Skeletal muscle cell (primary cell): ENCODE data around the gene PRC1.

Experiments used
- DNase-seq: peaks from one replicate; pipeline ENCODE4 v3.0.0-alpha.2; 2010; ENCODE audit warnings: low read depth
- H3K4me3 ChIP-seq: 2 replicates; pipeline ENCODE4 v1.5.1; 2011; ENCODE audit warnings: low read depth, mild to moderate bottlenecking, control low read depth, low read length, moderate library complexity

The PRC1 gene

DNA sequence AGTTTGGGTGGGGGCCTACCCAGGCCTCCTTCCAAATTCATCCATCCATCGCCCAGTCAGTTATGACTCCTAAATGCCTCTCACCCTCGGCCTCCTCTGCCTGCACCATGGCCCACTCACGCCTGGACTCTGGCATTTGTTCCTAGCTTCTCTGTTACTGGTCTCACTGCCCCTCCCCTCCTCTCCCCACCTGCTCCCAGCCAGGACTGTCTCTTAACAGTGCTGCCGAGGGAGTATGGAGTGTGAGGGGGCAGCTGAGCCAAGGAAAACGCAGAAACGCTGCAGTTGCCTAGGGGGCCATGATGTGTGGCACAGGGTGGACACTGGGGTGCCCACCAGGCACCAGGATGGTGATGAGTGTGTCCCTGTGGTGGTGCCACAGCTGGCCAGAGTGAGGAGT is 36.5 kb downstream of the PRC1 start:
- DNase-seq = no peak
- peak overlapping the region; percentile 61 for H3K4me3 ChIP-seq

DNA sequence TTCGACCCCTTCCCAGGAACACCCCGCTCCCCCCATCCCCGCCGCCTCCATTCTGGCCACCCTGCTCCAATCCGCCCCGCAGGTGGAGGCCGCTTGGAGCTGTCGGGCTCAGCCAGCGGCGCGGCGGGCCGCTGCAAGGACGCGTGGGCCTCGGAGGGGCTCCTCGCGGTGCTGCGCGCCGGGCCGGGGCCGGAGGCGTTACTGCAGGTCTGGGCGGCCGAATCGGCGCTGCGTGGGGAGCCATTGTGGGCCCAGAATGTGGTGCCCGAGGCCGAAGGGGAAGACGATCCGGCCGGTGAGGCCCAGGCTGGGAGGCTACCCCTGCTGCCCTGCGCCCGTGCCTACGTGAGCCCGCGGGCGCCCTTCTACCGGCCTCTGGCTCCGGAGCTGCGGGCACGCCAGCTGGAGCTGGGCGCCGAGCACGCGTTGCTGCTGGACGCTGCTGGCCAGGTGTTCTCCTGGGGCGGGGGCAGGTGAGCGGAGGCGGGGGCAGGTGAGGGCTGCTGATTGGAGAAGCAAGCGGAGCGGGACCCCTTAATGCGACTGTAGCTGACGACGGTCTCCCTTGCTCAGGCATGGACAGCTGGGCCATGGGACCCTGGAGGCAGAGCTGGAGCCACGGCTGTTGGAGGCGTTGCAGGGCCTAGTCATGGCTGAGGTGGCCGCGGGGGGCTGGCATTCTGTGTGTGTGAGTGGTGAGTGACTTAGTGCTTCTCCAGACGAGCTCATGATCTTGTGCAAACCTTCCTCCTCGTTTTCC is 37.1 kb downstream of the PRC1 start:
- DNase-seq = no peak
- H3K4me3 ChIP-seq = peak overlapping the region; percentile 61

DNA sequence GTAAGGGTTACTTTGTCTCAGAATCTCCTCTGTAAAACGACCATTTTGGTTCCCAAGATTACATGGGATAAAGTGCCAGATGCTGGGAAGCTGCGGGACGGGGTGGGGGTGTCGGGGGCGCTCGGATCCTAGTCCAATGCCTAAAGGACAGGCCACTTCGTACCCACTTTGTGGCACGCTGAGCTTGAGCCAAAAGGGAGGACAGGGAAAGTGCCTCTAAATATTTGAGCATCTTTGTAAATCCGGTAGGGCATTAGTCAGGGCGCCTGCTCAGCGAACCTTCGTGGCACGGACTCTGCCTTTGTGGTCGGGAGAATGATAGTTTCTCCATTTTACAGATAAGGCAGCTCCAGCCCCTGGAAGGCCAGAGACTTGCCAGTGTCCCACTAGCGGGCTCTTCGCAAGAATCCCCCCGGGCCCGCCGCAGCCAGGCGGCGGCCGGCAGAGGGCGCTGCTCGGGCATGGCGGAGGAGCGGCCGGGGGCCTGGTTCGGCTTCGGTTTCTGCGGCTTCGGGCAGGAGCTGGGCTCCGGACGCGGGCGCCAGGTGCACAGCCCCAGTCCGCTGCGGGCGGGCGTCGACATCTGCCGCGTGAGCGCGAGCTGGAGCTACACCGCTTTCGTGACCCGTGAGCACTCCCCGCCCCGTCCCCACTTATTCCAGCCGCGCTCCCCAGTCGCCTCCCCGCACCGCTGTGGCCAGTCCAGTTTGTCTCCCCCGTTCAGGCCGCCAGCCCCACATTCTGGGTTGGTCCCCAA is 37.9 kb downstream of the PRC1 start:
- DNase-seq = no peak
- H3K4me3 ChIP-seq = peak overlapping the region; percentile 61

DNA sequence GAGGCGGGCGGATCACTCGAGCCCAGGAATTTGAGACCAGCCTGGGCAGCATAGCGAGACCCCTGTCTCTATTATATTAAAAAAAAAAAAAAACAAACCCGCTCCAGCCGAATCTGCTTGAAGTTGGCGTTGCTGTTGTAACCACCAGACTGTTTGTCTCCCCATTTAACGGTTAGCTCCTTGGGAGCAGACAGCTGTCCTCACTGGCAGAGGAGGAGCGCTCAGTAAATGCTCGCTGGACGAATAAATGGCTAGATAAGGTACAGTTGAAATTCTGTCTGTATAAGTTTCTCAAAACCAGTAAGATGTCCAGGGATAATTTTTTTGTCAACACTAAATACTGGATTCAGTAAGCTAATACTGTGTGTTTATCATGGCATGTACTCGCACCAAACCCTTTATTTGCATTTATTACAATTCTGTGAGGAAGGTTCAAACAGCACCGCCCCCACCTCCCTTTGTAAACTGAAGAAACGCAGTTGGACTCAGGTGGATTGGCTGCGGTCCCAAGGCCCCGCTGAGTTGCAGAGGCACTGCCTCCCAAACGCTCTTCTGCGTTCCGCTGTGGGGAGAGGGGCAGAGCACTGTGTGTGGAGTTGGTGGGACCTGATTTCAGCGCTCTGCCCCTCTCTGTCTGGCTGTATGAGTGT is 38.6 kb downstream of the PRC1 start:
- DNase-seq = no peak
- peak overlapping the region; percentile 83 for H3K4me3 ChIP-seq

DNA sequence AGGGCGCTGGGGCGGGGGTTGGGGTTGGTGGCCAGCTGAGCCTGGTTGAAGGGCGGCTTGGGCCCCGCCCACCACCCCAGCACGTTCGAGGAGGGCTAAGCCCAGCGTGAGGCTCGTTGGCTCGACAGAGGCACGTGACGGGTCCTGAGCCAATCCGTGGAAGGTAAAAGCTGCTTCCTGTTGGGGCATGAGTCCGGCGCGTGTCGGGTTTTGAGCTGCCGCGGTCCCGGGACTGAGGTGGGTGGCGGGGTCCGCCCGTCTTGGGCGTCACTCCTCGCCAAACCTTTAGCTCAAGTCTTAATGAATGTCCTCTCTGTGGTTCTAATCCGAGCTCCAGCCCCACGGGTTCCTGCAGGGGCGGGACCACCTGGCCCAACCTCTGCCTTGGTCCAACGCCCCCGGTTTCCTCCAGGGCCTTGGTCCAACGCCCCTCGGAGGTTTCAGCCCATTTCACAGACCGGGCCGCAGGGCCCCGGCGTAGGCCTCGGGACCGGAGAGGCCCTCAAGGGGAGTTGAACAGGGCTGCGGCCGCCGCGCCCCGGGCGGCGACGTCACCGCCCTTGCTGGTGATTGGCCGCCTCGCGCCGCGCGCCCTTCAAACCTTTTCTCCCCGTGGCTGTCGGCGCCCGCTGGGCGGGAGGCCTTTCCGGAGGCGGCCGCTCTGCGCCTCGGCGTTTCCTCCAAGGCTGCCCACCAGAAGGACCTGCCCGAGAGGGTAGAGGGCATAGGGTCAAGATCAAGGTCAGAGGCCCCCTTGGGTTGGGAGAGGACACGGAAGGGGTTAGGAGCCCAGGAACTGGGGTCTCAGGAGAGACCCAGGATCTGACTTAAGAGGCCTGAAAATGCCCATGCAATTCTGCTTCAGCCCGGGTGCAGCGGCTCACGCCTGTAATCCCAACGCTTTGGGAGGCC is 39.4 kb downstream of the PRC1 start, which contains the start of gene RCCD1:
RCCD1 (plus strand) TSS at position 173 of the 912 bp plus-strand sequence. CDS start 1,851 bp downstream, outside the sequence.
- H3K4me3 ChIP-seq = peak within 1 kb of the TSS; percentile 83
- peak; percentile 81 for DNase-seq

DNA sequence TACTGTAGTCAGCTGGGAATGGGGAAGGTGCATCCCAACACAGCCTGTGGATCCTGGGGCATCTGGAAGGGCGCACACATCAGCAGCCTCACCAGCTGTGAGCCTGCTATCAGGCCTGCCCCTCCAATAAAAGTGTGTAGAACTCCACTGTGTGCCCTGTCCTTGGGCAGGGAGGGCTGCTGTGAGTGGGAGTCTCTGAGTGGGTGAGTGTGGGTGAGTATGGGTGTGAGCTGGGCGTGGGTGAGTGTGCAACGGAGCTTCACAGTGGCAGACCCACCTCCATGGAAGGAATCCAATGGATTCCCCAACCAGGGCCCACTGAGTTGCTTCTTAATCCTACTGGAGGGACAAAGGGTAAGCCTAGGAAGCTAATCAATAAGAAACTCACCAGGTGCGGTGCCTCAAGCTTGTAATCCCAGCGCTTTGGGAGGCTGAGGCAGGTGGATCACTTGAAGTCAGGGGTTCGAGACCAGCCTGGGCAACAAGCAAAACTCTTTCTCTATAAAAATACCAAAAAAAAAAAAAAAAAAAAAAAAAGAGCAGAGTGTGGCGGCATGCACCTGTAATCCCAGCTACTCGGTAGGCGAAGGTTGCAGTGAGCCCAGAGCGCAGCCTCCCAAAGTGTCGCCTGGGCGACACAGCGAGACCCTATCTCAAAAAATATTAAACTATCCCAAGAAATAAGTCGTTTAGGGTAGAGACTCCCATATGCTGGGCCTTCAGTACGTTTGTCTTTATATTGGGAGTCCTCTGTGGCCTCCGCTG is 40.2 kb downstream of the PRC1 start:
- H3K4me3 ChIP-seq = peak overlapping the region; percentile 83
- no peak for DNase-seq

DNA sequence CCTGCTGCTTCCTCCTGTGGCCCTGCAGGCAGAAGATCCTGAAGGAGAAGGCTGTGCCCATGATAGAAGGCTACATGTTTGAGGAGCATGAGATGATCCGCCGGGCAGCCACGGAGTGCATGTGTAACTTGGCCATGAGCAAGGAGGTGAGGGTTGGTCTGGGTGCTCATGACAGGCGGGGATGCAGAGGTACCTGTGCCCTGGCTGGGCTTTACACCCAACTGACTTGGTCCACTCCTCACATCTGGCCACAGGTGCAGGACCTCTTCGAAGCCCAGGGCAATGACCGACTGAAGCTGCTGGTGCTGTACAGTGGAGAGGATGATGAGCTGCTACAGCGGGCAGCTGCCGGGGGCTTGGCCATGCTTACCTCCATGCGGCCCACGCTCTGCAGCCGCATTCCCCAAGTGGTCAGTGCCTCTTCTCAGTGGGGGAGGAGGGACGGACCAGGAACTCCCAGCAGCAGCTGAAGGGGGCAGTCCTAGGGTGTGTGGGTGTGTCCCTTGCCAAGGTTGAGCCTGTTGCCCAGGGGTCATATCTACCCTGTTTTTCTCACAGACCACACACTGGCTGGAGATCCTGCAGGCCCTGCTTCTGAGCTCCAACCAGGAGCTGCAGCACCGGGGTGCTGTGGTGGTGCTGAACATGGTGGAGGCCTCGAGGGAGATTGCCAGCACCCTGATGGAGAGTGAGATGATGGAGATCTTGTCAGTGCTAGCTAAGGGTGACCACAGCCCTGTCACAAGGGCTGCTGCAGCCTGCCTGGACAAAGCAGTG is 41.2 kb downstream of the PRC1 start:
- no peak for DNase-seq
- H3K4me3 ChIP-seq = no peak overlapping the region

DNA sequence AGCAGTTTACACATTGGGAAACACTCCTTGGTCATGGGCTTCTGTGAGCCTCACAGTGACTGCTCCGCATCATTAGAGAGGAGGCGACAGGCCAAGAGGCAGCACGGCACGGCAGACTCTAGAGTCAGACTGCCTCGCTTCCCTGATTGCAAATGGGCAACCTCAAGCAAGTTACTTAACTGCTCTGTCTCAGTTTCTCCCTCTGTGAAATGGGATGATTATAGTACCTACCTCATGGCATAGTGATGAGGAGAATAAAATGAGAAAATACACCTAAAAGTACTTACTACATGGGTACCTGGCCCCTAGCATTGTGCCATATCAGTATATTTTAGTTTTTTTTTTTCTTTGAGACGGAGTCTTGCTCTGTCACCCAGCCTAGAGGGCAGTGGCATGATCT is 43.7 kb downstream of the PRC1 start:
- no peak overlapping the region for H3K4me3 ChIP-seq
- no peak for DNase-seq

DNA sequence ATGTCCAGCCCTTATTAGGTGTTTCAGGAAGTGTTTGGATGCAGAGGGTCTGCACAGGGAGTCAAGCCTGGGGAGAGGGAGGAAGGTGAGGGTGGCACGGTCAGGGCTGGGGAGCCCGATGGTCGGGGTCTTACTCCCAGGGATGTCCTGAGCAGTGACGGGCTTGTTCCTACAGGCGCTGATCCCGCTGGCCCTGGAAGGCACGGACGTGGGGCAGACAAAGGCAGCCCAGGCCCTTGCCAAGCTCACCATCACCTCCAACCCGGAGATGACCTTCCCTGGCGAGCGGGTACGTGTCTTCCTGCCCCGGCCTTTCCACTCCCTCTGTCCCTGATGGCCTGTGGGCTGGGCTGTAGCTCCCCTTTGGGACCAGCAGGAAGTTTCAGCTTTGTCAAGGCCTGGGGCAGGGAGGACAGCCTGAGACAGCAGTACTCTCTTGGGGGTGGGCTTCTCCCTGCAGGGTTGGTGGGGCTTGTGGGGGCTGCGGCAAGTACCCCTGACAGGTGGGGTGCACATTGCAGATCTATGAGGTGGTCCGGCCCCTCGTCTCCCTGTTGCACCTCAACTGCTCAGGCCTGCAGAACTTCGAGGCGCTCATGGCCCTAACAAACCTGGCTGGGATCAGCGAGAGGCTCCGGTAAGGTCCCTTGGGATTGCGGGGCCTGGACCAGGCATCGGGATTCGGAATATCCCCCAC is 44.2 kb downstream of the PRC1 start:
- no peak for DNase-seq
- H3K4me3 ChIP-seq = no peak overlapping the region

DNA sequence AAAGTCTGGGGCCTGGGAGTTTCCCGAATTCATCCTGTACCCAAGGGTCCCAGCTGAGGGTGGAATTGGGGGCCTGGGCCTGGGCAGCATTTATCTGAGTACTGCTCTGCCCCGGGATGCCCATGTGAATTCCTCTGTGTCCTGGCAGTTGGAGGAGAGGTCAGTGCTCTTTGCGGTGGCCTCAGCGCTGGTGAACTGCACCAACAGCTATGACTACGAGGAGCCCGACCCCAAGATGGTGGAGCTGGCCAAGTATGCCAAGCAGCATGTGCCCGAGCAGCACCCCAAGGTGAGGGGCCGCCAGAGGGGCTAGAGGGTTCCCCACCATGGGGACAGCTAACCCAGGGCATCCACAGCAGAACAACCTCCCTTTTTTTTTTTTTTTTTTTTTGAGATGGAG is 45.8 kb downstream of the PRC1 start:
- H3K4me3 ChIP-seq = no peak overlapping the region
- DNase-seq = no peak

DNA sequence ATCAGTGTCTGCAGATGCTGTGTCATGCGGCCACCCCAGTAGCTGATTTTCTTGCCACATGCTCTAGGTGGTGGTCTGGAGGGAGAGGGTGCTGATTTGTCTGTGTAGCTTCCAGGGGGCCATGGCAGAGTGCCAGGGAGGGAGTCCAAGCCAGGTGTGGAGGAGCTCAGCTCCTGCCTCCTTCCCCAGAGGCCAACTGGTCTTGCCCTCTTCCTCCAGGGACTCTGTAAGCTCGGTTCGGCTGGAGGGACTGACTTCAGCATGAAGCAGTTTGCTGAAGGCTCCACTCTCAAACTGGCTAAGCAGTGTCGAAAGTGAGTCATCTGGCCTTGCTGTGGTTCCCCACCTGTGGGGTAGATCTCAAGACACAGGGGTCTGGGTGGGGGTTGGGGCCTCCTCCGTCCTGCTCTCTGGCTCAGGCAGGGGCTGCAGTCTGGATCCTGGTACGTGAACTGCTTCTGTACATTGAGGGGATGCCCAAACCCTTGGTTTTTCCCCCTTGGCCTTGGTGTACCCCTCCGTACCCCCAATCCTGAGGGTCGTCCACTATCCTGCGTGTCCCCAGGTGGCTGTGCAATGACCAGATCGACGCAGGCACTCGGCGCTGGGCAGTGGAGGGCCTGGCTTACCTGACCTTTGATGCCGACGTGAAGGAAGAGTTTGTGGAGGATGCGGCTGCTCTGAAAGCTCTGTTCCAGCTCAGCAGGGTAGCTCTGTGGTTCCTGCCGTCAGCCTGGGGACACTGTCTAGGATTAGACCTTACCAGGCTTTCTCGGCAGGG is 46.6 kb downstream of the PRC1 start:
- H3K4me3 ChIP-seq = no peak overlapping the region
- no peak for DNase-seq

DNA sequence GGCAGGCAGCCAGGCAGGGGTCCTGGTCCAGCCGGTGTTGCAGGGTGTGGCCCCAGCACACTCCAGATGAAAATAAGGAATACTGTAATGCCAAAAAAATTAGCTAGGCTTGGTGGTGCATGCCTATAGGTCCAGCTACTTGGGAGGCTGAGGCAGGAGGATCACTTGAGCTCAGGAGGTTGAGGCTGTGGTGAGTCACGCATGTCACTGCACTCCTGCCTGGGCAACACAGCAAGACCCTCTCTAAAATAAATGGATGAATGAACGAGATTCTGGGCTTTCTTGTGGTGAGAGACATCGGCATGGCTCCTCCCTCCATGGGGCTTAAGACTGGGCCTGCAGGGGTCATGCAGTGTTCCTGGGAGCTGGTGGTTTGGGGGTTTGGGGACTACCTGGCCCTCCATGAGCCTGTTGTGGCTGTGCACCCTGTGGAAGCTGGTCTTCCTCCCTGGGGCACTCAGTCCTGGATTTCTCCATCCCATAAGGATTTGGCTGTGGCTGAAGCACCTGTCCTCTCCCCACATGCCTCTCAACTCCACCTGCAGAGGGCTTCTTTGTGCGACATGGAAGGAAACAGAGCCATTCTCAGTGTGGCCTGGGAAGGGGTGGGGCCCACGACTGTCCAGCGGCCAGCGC is 47.3 kb downstream of the PRC1 start:
- H3K4me3 ChIP-seq = no peak overlapping the region
- DNase-seq = no peak

DNA sequence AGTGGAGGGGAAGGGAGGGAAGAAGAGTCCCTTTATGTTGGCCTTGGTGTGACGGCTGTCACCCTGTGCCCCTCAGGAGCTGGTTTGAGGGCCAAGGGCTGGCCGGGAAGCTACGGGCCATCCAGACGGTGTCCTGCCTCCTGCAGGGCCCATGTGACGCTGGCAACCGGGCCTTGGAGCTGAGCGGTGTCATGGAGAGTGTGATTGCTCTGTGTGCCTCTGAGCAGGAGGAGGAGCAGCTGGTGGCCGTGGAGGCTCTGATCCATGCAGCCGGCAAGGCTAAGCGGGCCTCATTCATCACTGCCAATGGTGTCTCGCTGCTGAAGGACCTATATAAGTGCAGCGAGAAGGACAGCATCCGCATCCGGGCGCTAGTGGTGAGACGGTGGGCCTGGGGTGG is 47.8 kb downstream of the PRC1 start:
- no peak overlapping the region for H3K4me3 ChIP-seq
- DNase-seq = no peak

DNA sequence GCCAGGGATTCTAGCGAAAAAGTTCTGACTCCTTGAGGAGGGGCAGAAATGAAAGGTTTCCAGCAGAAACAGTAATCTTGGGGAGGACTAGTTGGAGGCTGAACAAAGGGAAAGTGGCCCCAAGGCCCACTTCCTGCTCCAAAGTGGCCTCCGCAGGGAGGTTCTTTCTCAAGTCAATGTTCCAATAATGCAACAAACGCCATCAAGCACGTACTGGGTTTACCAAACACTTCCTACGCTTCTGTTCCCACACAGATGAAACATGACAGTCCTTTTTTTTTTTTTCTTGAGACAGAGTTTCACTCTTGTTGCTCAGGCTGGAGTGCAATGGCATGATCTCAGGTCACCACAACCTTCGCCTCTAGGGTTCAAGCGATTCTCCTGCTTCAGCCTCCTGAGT is 49.2 kb downstream of the PRC1 start:
- DNase-seq = no peak
- H3K4me3 ChIP-seq = no peak overlapping the region

DNA sequence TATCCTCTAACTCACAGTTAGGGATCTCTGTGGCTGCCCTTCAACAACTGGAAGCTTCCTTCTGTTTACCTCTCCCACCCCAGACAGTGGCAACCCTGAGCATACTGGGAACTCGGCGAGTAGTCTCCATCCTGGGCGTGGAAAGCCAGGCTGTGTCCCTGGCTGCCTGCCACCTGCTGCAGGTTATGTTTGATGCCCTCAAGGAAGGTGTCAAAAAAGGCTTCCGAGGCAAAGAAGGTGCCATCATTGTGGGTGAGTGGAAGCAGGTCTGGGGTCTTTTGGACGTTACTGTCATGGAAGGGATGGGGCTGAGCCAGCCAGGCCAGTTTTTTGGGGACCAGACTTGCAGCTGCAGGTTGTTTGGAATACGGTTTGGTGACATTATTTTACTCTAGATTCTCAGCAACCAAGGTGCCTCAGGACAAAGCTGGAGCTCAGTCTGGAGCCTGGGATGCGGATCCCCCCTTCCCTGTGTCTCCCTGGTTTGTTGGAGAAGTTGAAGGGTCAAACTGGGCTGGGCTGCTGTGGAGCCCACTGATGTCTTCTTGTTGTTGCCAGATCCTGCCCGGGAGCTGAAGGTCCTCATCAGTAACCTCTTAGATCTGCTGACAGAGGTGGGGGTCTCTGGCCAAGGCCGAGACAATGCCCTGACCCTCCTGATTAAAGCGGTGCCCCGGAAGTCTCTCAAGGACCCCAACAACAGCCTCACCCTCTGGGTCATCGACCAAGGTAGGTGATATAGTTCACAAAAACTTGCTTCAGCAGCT is 51.8 kb downstream of the PRC1 start:
- H3K4me3 ChIP-seq = no peak overlapping the region
- no peak for DNase-seq

DNA sequence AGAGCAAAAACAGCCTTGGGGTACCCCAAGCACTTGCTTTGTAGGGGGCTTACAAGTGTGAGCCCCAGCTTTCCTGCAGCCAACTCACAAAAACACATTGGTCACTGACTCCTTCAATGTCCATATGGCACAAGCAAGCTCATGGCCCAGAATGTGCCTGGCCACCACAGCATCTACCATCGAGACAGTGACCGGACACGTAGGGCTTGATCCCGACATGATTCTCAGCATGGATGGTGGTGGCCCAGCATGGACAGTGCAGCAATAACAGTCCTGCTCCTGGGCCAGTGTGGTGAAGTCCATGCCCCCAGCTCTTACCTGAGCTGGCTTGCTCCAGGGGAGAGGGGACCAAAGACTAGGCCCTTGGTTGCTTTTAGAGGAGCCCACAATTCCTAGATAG is 53.3 kb downstream of the PRC1 start:
- no peak for DNase-seq
- H3K4me3 ChIP-seq = no peak overlapping the region
